H1 (cell line): ENCODE data around the gene RORB. TPM values are rescaled to one million over a fixed set of nuclear protein-coding genes. Genes with fewer than 3 reads are reported as not detected.

ENCODE experiments used
- CHD1 ChIP-seq: IDR thresholded peaks from 2 replicates; pipeline ENCODE4 v1.6.1; 2012; ENCODE audit warnings: low read depth, low read length, improper control_type of control experiment
- polyA plus RNA-seq, 7 experiments: library from polyadenylated mRNA; depleted of rRNA in 3 of 7; stranded (reverse) in 5 of 7; unstranded in 2 of 7; fragments of >200 nt in 5 of 7; fragments of 200-250 nt in 2 of 7; gene quantifications; 1 replicate in 5 of 7; 2 replicates in 1 of 7; 4 replicates in 1 of 7; pipeline versions ENCODE4 v1.2.1 to v1.2.3, GENCODE V29; 2011 to 2013; ENCODE audit warnings: missing spikeins in 2 of 7, mixed read lengths in 2 of 7
- total RNA-seq: library from RNA; stranded (reverse); fragmentation: NEBNext Ultra II Directional; extraction: Animal tissue kit (Norgen Biotek cat#: 25700); gene quantifications from 2 replicates; pipeline ENCODE4 v1.2.1, GENCODE V29; 2021

Gene RORB
- total and polyA plus RNA-seq, 2 of the 8 experiments (the other 6 are each of a cell fraction or from before 2014, with no cell fraction given) = 2.3 to 7.1 TPM

- TF ChIP-seq CHD1 = no peak
These were observed 4.4 kb downstream of the RORB start (continued) for GRCh38 chr9:74501570-74501969.
